Stimulated activated naive CD8-positive, alpha-beta T cell treated with anti-CD3 and anti-CD28 coated beads, Interleukin-15, Interleukin-2, amounts not matched to agents 100 ng/mL and 50 ng/mL, for 24 hours (primary cell): ENCODE data around the gene SCAF8.
"Not testable (repeated sequence)": the region's sequence is repeated elsewhere in the genome, so short reads cannot be mapped to it uniquely, and the experiment has no call there.

Experiments
- H3K27ac Mint-ChIP-seq: one replicate; pipeline ENCODE4 v1.8.0; 2021; ENCODE audit warnings: mild to moderate bottlenecking, mixed read lengths
- H3K27me3 Mint-ChIP-seq: one replicate; pipeline ENCODE4 v1.8.0; 2021; ENCODE audit warnings: mixed read lengths
- H3K36me3 Mint-ChIP-seq: one replicate; pipeline ENCODE4 v1.8.0; 2021; ENCODE audit warnings: low read depth, mixed read lengths
- H3K4me1 Mint-ChIP-seq: one replicate; pipeline ENCODE4 v1.8.0; 2021; ENCODE audit warnings: low read depth, mixed read lengths
- H3K4me3 Mint-ChIP-seq: one replicate; pipeline ENCODE4 v1.8.0; 2021; ENCODE audit warnings: mild to moderate bottlenecking, mixed read lengths
- H3K9me3 Mint-ChIP-seq: one replicate; pipeline ENCODE4 v1.8.0; 2021; ENCODE audit warnings: mixed read lengths

Gene SCAF8, protein sequence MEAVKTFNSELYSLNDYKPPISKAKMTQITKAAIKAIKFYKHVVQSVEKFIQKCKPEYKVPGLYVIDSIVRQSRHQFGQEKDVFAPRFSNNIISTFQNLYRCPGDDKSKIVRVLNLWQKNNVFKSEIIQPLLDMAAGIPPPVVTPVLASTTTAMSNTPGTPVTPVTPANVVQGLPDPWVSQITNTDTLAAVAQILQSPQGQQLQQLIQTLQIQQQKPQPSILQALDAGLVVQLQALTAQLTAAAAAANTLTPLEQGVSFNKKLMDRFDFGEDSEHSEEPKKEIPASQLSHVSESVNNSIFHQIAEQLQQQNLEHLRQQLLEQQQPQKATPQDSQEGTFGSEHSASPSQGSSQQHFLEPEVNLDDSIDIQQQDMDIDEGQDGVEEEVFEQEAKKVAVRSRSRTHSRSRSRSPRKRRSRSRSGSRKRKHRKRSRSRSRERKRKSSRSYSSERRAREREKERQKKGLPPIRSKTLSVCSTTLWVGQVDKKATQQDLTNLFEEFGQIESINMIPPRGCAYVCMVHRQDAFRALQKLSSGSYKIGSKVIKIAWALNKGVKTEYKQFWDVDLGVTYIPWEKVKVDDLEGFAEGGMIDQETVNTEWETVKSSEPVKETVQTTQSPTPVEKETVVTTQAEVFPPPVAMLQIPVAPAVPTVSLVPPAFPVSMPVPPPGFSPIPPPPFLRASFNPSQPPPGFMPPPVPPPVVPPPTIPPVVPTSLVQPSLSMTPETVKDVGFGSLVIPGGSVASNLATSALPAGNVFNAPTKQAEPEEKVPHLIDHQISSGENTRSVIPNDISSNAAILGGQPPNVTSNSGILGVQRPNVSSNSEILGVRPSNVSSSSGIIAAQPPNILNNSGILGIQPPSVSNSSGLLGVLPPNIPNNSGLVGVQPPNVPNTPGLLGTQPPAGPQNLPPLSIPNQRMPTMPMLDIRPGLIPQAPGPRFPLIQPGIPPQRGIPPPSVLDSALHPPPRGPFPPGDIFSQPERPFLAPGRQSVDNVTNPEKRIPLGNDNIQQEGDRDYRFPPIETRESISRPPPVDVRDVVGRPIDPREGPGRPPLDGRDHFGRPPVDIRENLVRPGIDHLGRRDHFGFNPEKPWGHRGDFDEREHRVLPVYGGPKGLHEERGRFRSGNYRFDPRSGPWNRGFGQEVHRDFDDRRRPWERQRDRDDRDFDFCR (N-terminal part only)

GRCh38 chr6:154733183-154733625 lies at the start of gene SCAF8:
SCAF8 (plus strand) TSS chr6:154733416; CDS start chr6:154733901, 485 bp downstream.
- Mint-ChIP-seq H3K4me3 (peak within 1 kb of the TSS; percentile 93), H3K9me3 (no peaks in the 10 kb centered on the region), H3K4me1 (peaks cover 47% of the 10 kb centered on the region), H3K27ac (peak within 1 kb of the TSS; percentile 91), H3K36me3 (peaks cover 15% of the 10 kb centered on the region), H3K27me3 (no peaks in the 10 kb centered on the region)

DNA sequence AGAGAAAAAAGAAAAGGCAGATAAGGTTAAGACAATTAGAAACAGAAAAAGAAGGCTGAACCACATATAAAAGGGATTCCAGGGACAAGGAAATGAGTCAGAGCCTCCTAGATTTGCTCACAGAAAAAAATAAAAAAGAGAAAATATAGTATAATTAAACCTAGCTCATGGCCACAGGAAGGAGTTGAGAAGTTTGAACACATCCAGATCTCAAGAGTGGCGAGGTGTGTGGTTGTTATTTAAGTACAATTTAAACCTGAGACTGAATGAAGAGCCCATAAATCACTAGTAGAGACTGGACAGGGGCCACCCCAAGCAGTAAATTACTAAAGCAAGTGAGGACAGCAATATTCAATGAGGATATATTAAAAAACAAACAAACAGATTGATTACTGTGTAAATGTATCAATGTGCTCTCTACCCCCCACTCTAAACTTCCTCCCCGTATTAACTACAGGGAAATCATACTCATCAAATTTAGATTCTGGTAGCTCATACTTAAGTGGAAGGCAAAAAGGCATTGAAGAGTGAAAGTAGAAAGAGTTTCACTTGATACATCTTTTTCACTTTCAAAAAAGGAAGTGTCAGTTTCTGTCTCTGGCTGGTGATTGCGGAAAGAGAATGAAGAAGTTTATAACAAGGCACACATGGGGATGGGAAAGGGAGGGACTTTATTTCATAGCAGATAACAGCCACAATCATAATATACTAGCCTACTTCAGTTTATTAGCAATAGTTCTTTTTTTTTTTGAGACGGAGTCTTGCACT lies 49.3 kb upstream of the SCAF8 start:
- H3K36me3 Mint-ChIP-seq = no peaks in the 10 kb centered on the region
- H3K9me3 Mint-ChIP-seq = no peaks in the 10 kb centered on the region
- H3K27me3 Mint-ChIP-seq = no peaks in the 10 kb centered on the region
- H3K4me1 Mint-ChIP-seq = peaks cover 12% of the 10 kb centered on the region
- peak overlapping the region; percentile 66 for H3K4me3 Mint-ChIP-seq
- H3K27ac Mint-ChIP-seq = peak overlapping the region; percentile 78

DNA sequence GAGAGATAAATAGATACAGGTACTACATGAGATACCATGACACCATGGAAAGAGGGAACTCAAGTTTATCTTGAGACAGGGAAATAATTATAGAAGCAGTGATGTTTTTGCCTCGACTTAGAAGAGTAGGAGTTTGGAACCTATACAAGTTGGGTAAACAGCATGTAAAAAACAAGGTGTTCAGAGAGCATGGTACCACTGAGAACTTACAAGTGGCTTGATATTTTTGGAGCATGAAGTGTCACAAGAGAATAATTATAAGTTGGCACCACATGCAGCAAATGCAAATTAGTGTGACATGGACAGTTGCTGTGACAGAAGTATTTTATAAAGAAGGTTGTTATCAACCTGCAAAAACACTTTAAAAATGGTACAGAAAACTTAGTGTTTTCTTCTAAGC lies 47.1 kb upstream of the SCAF8 start:
- no peaks in the 10 kb centered on the region for H3K9me3 Mint-ChIP-seq

GRCh38 chr6:154689493-154690255 lies 43.5 kb upstream of the SCAF8 start:
- Mint-ChIP-seq H3K4me3 (no peak overlapping the region), H3K27ac (no peak overlapping the region), H3K27me3 (no peaks in the 10 kb centered on the region), H3K9me3 (no peaks in the 10 kb centered on the region), H3K36me3 (no peaks in the 10 kb centered on the region), H3K4me1 (no peaks in the 10 kb centered on the region)

More for the DNA sequence above, 47.1 kb upstream of the SCAF8 start:
- H3K27ac Mint-ChIP-seq = no peak overlapping the region
- no peak overlapping the region for H3K4me3 Mint-ChIP-seq
- no peaks in the 10 kb centered on the region for H3K27me3 Mint-ChIP-seq
- no peaks in the 10 kb centered on the region for H3K36me3 Mint-ChIP-seq
- peaks cover 12% of the 10 kb centered on the region for H3K4me1 Mint-ChIP-seq

DNA sequence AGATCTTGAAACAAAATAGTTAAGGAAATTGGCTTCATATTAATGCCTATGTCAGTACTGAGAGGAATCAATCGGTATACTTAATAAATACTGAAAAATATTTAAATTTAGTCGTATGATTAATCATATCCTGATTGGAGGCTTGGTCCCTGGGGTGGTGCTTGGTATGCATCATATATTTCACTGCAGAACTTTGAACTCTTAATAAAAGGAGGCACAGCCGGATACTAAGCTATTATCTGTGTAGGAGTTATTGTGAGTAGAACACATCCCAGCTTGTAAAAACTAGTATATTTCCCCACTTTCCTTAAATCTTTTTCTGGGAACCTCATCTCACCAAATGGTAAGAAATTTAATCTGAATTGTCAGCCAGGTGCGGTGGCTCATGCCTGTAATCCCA lies 42.4 kb upstream of the SCAF8 start:
- H3K4me3 Mint-ChIP-seq = no peak overlapping the region
- H3K4me1 Mint-ChIP-seq = no peaks in the 10 kb centered on the region
- H3K27ac Mint-ChIP-seq = no peak overlapping the region
- H3K27me3 Mint-ChIP-seq = no peaks in the 10 kb centered on the region
- no peaks in the 10 kb centered on the region for H3K9me3 Mint-ChIP-seq
- no peaks in the 10 kb centered on the region for H3K36me3 Mint-ChIP-seq

DNA sequence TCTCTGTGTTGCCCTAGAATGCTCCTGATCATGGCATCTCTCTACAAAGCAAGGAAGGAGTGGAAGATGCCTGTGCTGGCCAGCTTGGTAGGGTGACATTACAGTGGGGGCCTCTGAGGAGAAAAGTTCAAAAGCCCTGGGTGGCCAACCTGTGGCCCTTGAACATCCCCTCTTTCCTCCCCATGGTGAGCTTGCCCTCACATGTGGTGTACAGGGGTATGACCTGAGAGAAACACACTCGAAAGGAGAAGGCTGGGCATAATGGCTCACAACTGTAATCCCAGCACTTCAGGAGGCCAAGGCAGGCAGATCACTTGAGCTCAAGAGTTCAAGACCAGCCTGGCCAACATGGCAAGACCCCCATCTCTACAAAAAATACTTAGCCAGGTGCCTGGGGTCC lies 36.6 kb upstream of the SCAF8 start:
- Mint-ChIP-seq H3K27me3 (no peaks in the 10 kb centered on the region), H3K36me3 (no peaks in the 10 kb centered on the region), H3K9me3 (no peaks in the 10 kb centered on the region), H3K4me3 (no peak overlapping the region), H3K4me1 (no peaks in the 10 kb centered on the region), H3K27ac (no peak overlapping the region)

- H3K4me3 Mint-ChIP-seq = no peak overlapping the region
- no peaks in the 10 kb centered on the region for H3K4me1 Mint-ChIP-seq
- no peaks in the 10 kb centered on the region for H3K36me3 Mint-ChIP-seq
- H3K27ac Mint-ChIP-seq = no peak overlapping the region
- no peaks in the 10 kb centered on the region for H3K27me3 Mint-ChIP-seq
- no peaks in the 10 kb centered on the region for H3K9me3 Mint-ChIP-seq
Measured at GRCh38 chr6:154703124-154703523, 30.1 kb upstream of the SCAF8 start.

GRCh38 chr6:154705471-154706113 lies 27.6 kb upstream of the SCAF8 start:
- Mint-ChIP-seq H3K9me3 (no peaks in the 10 kb centered on the region), H3K36me3 (no peaks in the 10 kb centered on the region), H3K4me1 (no peaks in the 10 kb centered on the region), H3K27me3 (peaks cover 8% of the 10 kb centered on the region), H3K27ac (no peak overlapping the region), H3K4me3 (no peak overlapping the region)

GRCh38 chr6:154706389-154706788 lies 26.8 kb upstream of the SCAF8 start:
- Mint-ChIP-seq H3K4me3 (no peak overlapping the region), H3K27ac (no peak overlapping the region), H3K9me3 (no peaks in the 10 kb centered on the region), H3K27me3 (peaks cover 8% of the 10 kb centered on the region), H3K36me3 (no peaks in the 10 kb centered on the region), H3K4me1 (no peaks in the 10 kb centered on the region)

GRCh38 chr6:154709621-154710020 lies 23.6 kb upstream of the SCAF8 start:
- Mint-ChIP-seq H3K27ac (no peak overlapping the region), H3K4me3 (no peak overlapping the region), H3K36me3 (no peaks in the 10 kb centered on the region), H3K27me3 (peaks cover 8% of the 10 kb centered on the region), H3K9me3 (no peaks in the 10 kb centered on the region), H3K4me1 (no peaks in the 10 kb centered on the region)

- Mint-ChIP-seq H3K27me3 (peaks cover 8% of the 10 kb centered on the region), H3K4me3 (no peak overlapping the region), H3K4me1 (no peaks in the 10 kb centered on the region), H3K9me3 (no peaks in the 10 kb centered on the region), H3K27ac (no peak overlapping the region), H3K36me3 (no peaks in the 10 kb centered on the region)
Measured at GRCh38 chr6:154710689-154711088, 22.5 kb upstream of the SCAF8 start.

GRCh38 chr6:154715446-154715845 lies 17.8 kb upstream of the SCAF8 start:
- Mint-ChIP-seq H3K27ac (no peak overlapping the region), H3K4me3 (no peak overlapping the region), H3K4me1 (no peaks in the 10 kb centered on the region), H3K9me3 (peaks cover 5% of the 10 kb centered on the region), H3K36me3 (peaks cover 10% of the 10 kb centered on the region), H3K27me3 (no peaks in the 10 kb centered on the region)

- peaks cover 10% of the 10 kb centered on the region for H3K36me3 Mint-ChIP-seq
- not testable (repeated sequence) for H3K4me1 Mint-ChIP-seq, H3K27me3 Mint-ChIP-seq, H3K4me3 Mint-ChIP-seq, H3K27ac Mint-ChIP-seq, H3K9me3 Mint-ChIP-seq
Measured at GRCh38 chr6:154716350-154716749, 16.9 kb upstream of the SCAF8 start.
